Stimulated activated CD8-positive, alpha-beta memory T cell treated with anti-CD3 and anti-CD28 coated beads, Interleukin-4, amount 100 ng/mL, for 24 hours (primary cell): ENCODE data around the gene GJC2.
"Not testable (repeated sequence)": the region's sequence is repeated elsewhere in the genome, so short reads cannot be mapped to it uniquely, and the experiment has no call there.

Experiments
- DNase-seq: peaks from one replicate; pipeline ENCODE4 v3.0.0-alpha.2; 2020; ENCODE audit warnings: low read depth

GJC2 gene

DNA sequence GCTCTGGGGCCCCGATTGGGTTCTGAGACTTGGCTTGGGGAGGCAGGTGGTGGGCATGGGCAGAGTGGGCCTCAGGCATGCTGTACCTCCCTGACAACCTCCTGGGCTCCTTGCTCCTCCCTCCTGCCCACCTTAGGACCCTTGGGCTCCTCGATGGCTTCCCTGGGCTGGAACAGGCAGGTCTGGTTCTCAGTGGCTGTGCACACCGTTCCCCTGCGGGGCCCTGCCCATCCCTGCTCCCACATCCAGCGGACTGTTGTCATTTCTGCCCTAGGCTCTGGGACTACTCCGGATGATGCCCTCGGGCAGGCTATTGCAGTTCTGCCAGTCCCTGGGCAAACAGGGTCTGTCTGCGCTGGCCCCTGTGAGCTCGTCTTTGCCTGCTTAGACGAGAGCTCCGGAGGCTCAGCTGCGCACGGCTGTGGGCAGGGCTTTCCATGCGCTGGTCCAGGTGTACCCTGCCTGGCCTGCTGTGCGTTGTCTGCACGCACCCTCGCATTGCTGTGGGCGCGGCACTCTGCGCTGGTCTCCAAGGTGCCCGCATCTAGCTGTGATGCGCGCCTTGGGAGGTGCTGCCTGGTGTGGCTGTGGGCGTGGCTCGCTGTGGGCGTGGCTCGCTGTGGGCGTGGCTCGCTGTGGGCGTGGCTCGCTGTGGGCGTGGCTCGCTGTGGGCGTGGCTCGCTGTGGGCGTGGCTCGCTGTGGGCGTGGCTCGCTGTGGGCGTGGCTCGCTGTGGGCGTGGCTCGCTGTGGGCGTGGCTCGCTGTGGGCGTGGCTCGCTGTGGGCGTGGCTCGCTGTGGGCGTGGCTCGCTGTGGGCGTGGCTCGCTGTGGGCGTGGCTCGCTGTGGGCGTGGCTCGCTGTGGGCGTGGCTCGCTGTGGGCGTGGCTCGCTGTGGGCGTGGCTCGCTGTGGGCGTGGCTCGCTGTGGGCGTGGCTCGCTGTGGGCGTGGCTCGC lies 24.1 kb downstream of the GJC2 start:
- not testable (repeated sequence) for DNase-seq

DNA sequence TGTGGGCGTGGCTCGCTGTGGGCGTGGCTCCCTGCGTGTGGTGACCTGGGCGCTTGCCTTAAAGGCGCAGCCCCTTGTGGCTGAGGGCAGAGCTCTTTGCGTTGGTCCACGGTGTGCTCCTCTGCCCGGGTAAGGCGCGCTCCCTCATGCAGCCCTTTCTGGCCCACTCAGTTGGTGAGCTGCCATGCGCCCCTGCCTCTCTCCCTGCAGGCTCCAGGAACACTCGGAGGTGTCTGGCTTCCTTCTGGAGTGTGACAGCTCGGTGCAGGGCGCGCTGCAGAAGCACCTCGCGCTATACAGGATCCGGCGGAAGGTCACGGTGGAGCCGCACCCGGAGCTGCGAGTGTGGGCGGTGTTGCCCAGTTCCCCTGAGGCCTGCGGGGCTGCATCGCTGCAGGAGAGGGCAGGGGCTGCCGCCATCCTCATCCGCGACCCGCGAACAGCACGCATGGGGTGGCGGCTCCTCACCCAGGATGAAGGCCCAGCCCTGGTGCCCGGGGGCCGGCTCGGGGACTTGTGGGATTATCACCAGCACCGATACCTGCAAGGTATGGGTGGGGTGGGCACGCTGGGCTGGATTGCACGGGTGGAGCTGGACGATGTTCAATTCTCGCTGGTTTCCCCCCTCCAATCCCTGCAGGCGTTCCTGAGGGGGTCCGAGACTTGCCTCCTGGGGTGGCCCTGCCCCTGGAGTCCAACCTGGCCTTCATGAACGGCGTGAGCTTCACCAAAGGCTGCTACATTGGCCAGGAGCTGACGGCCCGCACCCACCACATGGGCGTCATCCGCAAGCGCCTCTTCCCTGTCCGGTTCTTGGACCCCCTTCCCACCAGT lies 25.0 kb downstream of the GJC2 start:
- DNase-seq, result no peak

DNA sequence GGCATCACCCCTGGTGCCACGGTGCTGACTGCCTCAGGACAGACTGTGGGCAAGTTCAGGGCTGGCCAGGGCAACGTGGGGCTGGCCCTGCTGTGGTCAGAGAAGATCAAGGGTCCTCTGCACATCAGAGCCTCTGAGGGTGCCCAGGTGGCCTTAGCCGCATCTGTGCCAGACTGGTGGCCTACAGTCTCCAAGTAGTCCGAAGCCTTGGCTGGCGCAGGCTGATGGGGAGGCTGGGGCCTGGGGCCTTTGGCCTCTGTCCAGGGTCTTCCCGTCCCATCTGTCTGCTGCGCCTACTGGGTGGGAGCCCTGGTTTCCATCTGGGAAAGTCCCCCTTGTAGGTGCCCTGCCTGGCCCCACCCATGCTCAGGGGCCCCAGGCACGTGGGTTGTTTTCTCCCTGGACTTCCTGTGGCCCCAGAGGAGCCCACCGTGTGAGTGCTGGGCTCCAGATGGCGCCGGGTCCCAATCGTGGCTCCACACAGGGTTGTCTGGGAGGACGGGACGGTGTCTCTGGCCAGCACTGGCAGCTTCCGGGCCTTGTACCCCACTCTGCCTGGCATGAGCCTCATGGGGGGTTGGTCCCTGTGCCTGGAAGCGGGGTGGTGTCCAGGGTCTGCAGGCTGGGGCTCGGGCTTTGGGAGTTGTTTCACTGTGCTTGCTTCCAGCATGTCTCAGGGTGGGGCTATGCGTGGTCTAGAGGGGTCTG lies 25.7 kb downstream of the GJC2 start:
- no peak for DNase-seq

DNA sequence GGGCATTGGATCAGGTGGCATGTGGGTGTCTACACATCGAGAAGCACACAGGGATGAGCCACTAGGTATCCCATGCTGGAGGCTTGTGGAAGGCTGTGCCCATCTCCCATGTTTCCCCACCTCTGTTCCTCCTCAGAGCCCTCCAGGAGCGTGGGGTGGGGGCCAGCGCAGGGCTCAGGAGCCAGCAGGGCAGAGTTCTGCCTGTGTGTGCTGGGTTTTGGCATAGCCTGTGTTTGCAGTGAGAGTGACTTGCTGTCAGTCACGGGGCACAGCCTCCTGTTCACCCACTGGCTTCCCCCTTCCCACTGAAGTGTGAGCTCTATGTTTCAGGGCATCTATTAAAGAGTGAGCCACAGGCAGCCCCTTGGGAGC lies 26.3 kb downstream of the GJC2 start:
- DNase-seq, result no peak

DNA sequence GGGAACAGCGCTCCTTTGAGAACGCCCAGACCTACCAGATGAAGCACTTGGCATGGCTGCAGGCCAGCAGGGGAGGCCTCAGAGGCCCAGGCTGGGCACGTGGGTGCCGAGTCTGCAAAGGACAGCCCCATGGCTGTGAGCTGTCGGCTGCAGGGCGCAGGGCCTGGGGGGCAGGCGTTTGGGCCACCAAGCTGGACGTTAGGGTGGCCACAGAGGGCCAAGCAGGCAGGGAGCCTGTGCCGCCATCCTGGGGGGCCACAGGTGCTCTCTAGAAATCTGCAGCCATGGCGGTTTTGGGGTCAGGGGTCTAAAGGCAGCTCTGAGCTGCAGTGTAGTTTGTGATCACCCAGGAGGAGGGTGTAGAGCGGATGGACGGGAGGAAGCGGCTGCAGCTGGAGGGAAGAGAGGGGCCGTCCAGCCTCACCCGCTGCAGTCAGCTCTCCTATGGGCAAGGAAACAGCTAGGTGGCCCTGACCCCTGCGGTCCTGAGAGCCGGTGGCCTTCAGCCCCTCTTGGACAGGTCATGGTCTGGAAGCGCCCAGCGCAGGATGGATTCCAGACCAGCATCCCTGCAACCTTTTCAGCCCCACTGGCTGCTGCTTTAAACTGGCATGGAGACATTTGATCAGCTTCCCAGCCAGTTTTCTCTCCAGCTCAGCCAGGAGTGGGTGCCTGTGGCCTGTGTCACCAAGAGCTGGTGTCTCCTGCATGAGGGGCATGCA lies 26.9 kb downstream of the GJC2 start:
- DNase-seq, result no peak

DNA sequence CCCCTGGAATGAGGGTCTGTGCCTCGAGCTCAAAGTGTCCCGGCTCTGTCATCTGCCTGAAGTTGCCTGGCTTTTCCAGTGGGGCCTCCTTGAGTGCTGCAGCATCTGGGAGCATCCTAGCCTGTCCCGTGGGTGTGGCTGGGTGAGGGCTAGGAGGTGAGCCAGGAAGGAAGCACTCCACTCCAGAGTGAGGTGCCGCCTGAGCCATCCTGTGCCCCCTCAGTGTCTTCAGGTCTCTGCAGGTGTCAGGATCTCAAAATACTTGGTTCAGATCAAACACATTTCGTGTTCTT lies 27.4 kb downstream of the GJC2 start:
- DNase-seq, result no peak

DNA sequence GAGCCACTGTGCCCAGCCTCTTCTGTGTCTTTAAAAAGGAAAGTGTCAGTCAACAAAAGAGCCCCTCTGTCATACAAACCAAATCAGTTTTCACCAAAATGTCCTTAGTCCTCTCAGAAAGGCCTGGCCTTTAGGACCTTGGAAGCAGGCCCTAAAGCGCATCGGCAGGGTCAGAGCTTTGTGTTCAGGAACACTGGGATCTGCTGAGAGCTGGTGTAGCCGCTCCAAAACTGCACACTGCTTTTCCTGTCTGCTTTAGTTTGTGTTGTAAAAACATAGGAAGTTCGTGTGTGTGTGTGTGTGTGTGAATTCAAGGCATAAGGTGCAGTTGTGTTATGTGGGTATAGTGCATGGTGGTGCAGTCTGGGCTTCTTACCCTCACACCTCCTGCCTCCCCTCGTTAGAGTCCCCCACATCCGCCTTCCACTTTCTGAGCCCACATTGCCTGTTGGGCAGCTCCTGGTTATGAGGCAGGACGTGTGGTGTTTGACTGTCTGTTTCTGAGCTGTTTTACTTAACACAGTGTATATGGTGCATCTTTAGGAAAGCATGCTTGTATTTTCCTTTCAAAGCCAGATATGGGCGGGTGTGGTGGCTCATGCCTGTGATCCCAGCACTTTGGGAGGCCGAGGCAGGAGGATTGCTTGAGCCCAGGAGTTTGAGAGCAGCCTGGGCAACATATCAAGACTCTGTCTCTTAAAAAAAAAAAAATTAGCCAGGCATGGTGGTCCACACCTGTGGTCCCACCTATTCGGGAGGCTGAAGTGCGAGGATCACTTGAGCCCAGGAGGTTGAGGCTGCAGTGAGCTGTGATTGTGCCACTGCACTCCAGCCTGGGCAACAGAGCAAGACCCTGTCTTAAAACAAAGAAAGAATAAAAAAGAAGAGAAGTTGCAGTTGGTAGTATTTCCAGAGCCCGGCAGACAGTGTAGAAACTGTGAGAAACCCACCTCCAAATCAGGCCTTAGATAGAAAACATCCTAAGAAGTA lies 28.3 kb downstream of the GJC2 start:
- no peak for DNase-seq

DNA sequence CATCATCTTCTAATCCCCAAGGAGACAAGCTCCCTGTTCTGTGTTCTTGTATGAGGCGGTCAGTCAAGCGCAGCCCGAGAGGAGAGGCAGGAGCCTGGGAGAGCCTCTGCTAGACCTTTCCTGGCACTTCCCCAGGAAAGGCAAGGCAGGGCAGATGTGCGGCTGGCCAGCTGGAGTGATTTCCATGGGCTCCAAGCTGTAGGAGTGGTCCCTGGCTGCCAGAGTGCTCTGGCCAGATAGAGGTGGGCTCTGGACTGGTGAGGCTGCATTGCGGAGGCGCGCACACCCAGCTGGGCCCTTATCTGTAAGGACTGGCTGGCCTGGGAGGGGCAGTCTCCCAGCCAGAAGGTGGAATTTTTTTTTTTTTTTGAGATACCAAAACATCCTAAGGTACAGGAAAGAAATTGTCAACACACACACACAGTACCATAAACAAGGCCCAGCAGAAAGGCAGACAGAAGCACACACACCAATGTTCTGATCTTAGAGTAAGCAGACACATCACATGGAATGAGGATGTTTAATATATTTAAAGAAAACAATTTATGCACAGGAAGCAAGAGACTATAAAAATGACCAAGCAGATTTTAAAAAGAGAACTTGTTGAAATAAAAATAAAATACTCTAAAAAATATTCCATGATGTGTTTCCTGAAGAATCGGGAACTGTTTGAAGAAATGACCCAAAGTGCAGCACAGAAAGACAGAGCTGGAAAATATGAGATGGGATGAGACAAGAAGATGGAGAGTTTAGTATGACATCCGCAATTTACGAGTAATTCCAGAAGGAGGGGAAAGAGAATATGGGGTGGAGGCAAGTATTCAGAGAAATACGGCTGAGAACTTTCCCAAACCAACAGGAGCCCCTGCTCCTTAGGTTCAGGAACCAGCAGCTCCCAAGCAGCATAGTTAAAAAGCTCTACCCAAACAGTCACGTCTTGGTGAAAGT lies 29.3 kb downstream of the GJC2 start:
- DNase-seq, result no peak

DNA sequence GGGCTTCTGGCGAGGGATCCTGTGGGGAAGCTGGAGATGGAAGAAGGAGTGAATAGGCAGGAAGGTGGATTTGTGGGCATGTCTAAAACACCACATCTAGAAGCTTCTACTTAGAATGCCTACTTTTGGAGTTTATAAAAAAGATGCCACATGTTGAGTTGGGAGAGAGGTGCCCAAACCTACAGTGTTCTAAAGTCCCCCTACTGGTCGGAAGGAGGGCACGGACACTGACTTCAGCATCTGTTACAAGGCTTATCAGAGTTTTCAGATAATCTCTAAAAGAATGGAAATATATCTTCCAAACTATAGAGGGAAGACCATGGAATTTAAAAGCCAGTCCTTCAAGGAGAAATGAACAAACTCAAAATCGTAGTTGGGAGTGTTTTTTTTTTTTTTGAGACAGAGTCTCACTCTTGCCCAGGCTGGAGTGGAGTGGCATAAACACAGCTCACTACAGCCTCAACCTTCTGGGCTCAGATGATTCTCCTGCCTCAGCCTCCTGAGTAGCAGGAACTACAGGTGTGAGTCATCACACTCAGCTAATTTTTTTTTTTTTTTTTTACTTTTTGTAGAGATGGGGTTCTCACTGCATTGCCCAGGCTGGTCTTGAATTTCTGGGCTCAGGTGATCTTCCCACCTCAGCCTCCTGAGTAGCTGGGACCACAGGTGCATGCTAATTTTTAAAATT lies 30.7 kb downstream of the GJC2 start:
- no peak for DNase-seq

DNA sequence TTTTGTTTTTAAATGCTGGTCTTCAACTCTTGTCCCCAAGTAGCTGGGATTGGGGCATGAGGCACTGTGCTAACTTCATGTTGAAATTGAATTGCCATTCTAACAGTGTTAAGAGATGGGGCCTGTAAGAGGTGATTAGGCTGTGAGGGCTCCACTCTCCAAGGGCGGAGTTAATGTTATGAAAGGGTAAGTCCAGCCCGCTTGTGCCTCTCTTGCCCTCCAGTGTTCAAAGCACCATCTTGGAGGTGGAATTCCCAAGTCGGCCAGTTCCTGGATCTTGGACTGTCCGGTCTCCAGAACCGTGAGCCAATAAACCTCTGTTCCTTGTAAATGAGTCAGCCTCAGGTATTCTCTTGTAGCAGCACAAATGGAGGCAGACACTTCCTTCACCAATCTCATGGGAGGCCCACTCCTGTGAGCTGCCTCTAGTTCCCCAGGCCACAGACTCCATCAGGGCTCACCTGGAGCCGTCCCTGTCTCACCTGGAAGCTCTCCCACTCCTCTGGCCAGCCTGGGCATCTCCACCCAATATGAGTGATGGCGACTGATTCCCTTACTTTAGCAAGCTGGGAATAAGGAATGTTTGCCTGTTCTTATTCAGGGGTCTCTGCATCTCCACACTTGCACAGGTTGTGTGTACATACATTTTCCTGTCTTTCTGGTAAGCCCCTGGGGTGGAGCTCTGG lies 31.4 kb downstream of the GJC2 start:
- no peak for DNase-seq

DNA sequence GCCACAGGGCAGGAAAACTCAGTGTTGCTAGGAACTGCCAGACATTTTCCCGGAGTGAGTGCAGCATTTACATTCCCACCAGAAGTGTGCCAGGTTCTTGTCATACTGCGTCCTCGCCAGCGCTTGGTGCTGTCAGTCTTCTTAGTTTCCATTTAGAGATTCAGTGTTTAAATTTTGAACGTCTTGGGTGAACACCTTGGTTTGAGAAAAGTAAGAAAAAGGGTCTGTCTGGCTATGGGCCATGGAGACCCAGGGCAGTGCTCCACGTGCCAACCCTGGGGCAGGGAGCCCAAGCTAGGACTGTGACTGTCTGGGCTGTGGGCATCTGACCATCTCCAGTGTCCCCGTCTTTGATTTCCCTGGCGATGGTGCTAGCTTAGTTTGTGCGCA lies 31.9 kb downstream of the GJC2 start:
- DNase-seq, result no peak

DNA sequence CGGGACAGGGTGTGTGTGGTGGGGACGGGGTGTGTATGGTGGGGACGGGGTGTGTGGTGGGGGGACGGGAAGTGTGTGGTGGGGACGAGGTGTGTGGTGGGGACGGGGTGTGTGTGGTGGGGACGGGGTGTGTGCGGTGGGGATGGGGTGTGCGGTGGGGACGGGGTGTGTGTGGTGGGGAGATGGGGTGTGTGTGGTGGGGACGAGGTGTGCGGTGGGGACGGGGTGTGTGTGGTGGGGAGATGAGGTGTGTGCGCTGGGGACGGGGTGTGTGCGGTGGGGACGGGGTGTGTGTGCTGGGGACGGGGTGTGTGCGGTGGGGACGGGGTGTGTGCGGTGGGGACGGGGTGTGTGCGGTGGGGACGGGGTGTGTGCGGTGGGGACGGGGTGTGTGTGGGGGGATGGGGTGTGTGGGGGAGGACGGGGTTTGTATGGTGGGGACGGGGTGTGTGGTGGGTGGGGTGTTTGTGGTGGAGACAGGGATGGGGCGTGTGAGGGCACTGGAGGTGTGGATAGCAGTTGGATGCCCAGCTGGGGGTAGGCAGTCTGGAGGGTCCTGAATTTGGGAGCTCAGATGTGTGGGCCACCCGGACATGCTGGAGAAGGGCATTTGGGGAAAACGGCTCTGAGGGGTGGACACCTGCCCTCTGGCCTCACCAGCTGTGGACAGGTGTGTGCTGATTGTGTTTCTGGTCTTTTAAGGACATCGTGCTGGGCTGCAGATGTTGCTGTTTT lies 32.7 kb downstream of the GJC2 start:
- DNase-seq, result no peak

DNA sequence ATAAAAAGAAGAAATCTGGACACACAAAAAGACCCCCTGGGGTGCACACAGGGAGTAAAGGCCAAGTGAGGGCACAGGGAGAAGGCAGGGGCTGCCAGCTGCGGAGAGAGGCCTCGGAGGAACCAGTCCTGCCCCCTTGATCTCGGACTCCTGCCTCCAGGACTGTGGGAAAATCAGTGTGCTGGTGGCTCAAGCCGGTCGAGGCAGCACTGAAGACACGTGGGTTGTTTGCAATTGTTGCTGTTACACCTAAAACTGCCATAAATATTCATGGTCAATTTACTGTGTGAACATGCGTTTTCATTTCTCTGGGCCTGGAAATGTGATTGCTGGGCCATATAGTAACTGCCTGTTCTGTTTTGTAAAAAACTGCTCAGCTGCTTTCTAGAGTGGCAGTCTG lies 34.4 kb downstream of the GJC2 start:
- no peak for DNase-seq

DNA sequence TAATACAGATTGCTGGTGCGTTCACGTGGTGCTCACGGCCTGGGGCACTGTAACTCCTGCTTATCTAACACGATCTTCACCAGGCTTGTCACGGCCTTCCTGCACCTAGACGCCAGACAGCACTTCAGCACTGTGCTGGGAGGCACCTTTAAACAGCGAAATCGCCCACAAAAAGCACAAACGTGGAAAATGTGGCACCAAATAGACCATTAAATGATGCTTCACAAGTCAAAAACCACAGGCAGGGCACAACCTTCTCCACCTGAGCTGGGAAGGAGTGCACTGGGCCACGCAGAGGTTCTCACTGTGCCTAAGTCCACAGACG lies 35.9 kb downstream of the GJC2 start:
- DNase-seq, result no peak

DNA sequence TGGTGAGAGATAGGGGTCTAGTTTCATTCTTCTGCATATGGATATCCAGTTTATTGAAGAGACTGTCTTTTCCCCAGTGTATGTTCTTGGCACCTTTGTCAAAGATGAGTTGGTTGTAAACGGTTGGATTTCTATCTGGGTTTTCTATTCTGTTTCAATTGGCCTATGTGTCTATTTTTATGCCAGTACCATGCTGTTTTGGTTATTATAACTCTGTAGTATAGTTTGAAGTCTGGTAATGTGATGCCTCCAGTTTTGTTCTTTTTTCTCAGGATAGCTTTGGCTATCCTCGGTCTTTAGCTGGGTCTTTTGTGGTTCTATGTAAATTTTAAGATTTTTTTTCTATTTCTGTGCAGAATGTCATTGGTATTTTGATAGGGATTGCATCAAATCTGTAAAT lies 38.5 kb downstream of the GJC2 start:
- DNase-seq, result not testable (repeated sequence)

DNA sequence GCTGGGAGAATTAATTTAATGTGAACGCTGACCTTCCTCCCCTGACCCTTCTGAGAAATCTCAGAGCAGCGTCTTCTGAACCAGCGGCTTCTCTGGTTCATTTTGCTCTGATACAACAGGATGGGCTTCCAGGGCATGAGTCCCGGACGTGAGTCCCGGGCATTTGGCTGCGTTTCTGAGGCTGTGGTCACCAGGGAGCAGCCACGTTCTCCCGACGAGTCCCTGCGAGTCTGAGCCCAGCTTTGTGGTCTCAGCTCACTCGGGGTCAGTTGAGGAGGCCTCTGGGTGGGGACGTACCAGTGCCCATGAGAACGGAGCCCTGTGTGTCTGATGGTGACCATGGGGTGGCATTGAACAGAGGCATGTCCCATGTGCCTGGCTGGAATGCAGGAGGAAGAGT lies 40.5 kb downstream of the GJC2 start:
- DNase-seq, result no peak

DNA sequence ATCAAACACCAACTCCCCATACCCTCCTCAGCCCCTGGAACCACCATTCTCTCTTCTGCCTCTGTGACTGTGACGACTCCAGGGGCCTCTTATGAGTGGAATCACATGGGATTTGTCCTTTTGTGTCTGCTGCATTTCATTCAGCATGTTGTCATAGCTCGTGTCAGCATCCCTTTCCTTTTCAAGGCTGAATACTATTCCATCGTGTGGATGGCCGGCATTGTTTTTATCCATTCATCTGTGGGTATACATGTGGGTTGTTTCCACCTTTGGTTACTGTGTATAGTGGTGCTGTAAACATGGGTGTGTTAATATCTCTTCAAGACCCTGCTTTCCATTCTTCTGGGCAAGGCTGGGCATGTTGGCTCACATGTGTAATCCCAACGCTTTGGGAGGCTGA lies 41.0 kb downstream of the GJC2 start:
- DNase-seq, result no peak

DNA sequence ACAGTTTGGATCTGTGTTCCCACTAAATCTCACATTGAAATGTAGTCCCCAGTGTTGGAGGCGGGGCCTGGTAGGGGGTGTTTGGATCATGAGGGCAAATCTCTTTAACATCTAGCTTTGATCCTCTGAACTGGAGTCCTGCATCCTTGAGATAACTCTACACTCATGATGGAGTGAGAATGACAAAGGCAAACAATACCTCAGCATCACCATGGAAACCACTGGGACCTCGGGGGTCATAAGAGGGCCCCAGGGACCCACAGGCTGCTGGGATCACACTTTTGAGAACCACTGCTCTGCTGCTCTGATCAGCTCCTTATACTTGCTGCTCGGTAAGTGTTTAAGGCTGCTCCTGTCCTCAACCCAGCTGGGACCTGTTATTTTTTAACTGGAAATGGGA lies 44.7 kb downstream of the GJC2 start:
- DNase-seq, result no peak
